GM12801 (cell line): ENCODE measurements around the gene MAP4K3.

ENCODE experiments used
- CTCF ChIP-seq: IDR thresholded peaks from one replicate; pipeline ENCODE4 v1.5.1; 2011; ENCODE audit warnings: control low read depth; ENCODE audit not compliant: insufficient read length; ENCODE audit errors: extremely low read depth

MAP4K3 gene

GRCh38 chr2:39464864-39465263, 27.8 kb upstream of the MAP4K3 start:
- no peak for TF ChIP-seq CTCF

- no peak for TF ChIP-seq CTCF
Measured at GRCh38 chr2:39455826-39456225, 18.7 kb upstream of the MAP4K3 start.

- no peak for TF ChIP-seq CTCF
Measured at GRCh38 chr2:39452396-39452795, 15.3 kb upstream of the MAP4K3 start.

GRCh38 chr2:39451954-39452353, 14.9 kb upstream of the MAP4K3 start:
- no peak for TF ChIP-seq CTCF

- no peak for TF ChIP-seq CTCF
Measured at GRCh38 chr2:39448169-39448502, 11.1 kb upstream of the MAP4K3 start.

GRCh38 chr2:39447266-39448168, 10.4 kb upstream of the MAP4K3 start:
- no peak for TF ChIP-seq CTCF

- TF ChIP-seq CTCF: no peak
Measured at GRCh38 chr2:39445934-39446333, 8.8 kb upstream of the MAP4K3 start.
